GM19463 (cell line): Measurements from ENCODE around the gene EED.
"Not testable (repeated sequence)": the region's sequence is repeated elsewhere in the genome, so short reads cannot be mapped to it uniquely, and the experiment has no call there.

Experiments used
- ATAC-seq: cut with Tn5 transposase; IDR thresholded peaks from one replicate; pipeline ENCODE4 v1.9.1; 2021; ENCODE audit warnings: mild to moderate bottlenecking, moderate library complexity; ENCODE audit not compliant: unreplicated experiment

Gene EED

DNA sequence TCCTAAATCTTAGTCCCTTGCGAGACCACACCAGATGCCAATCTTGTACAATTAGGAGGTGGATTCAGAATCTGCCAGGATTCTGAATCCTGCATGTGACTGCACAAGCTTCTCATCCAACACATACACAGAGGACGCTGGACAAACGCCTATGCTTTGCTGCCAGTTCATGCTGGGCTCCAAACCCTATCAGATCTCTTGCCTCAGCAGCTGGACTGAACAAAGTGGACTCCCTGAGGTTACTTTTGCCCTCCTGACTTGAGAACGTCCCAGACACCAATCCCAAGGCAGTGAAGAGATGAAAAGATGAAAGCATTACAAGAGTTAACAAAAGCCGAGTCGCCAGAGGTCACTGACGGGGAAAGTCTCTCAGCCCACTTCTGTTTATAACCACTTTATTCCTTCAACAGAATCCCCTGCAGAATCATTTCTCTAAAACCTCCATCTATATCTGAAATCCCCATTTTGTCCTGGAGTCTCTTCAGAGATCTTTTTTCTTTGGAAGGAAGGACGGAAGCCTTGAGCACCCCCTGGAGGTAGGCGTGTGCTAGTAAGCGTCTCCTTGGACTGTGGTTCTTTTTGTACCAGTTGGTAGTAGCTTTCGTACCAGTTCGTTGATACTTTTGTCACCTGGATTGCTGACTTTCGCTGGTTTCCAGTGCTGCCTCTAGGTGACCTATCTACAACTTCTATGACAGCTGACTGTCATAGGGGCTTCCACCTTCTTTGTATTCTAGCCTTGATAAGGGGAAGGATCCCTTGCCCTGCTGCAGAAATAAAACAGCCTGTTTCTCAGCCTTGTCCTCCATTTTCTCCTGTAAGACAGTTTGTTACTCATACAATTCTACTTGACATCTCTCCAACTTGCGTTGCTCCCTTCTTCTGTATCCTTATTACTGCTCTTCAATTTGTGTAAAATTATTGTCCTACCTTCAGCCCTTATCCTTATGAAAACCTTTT lies 26.1 kb upstream of the EED start:
- peak; percentile 25 for ATAC-seq

DNA sequence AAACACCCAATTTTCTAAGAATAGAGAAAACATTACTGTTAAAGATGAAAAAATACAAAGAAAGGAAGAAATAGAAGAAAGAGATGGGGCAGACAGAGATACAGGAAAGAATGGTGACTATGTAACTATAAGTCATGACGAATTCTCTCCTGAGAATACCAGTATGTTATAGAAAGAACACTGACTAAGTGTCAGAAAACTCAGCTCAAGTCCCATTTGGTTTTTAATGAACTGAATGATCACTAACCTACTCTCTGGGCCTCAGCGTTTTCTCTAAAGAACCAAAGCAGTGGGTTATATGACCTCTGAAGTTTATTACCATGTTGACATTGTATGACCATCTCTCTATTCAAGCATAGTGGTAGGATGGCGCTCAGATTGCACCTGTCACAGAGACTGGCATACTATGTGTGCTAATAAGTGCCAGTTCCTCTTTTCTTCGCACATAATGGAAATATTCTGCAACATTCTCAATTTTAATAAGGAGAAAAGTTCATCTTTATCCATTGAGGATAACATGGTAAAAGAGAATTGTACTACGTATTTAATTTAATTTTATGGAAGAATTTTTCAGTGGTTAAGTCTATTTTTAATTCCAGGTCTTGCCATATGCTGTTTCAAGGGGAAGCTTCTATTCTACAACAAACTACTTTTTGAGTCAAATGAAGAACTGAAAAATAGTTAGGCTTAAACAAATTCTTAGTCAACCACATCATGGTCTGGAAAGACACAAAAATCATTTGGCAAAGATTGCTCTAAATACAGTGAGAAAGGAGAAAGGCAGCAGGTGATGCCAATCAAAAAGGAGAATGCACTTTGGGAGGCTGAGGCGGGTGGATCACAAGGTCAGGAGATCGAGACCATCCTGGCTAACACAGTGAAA lies 25.0 kb upstream of the EED start:
- ATAC-seq = peak; percentile 67

DNA sequence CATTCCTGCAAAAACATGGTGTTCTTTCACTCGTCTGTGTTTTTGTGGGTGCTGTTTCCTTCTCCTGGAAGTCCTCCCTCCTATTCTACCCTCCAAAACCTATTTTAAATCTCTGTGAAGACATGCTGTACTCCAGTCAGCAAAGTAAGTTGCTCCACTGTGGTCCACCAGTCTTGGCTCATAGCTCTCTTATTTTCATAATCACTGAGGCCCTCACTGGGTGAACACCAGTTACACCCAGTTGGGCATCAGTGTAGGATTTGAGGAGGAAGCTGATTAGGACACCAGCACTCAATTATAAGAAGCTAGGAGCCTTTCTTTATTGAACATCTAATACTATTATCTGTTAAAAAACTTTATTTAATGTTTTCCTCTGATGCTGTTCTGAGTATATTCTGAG lies 23.9 kb upstream of the EED start:
- ATAC-seq = no peak

DNA sequence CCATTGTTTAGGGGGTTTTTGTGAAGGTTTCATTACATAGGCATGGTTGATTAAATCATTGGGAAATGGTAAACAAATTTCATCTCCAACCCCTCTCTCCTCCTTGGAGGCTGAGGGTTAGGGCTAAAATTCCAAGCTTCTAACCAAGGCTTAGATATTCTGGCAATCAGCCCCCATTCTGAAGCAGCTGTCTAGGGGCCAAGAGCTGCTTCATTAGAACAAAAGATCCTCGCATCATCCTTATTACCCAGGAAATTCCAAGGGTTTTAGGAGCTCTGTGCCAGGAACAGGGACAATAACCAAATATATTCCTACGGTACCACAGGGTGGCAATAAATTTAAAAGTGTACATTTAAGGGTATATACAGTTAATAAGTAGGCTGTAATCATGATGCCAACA lies 22.5 kb upstream of the EED start:
- no peak for ATAC-seq

DNA sequence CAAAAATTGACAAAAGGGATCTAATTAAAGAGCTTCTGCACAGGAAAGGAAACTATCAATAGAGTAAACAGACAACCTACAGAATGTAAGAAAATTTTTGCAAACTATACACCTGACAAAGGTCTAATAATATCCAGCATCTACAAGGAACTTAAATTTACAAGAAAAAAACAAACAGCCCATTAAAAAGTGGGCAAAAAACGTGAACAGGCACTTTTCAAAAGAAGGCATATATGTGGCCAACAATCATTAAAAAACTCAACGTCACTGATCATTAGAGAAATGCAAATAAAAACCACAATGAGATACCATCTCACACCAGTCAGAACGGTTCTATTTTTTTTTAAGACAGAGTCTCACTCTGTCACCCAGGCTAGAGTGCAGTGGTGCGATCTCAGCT lies 20.0 kb upstream of the EED start:
- ATAC-seq = not testable (repeated sequence)

DNA sequence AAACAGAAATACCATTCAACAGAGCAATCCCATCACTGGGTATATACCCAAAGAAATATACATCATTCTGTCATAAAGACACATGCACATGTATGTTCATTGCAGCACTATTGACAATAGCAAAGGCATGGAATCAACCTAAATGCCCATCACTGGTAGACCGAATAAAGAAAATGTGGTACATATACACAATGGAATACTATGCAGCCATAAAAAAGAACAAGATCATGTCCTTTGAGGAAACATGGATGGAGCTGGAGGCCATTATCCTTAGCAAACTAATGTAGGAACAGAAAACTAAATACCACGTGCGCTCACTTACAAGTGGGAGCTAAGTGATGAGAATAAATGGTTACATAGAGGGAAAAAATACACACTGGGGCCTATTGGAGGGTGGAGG lies 19.2 kb upstream of the EED start:
- not testable (repeated sequence) for ATAC-seq

DNA sequence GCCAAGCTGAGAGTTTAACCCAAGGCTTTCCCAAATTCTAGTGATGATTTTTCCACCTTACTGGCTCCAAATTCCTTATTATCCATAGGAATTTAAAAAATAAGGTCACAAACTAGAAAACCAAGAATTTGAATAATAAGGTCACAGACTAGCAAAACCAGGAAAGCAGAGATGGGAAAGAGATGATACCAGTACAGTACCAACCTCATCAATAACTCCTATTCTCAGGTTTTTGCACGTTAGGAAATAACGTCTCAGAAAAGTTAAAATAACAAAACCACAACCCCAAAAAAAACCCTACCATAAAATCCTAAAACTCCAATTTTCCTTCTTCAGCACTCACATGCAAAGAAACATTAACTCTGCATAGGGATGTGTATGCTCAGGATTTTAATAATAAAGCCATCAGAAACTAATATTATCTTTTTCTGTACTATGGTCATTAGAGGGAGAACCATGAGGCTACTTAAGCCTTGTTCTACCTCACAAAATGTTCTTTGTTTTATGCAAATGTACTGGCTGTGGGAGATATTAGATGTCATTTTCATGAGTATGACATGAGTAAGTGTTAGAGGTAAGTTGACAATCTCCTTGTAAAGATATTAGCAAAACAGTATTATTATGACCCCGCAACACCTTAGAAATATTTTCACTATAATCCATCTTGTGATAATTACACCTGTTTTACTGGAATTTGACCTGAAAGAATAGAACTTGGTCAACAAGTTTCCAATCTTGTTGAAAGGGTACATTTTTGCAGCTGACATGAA lies 16.1 kb upstream of the EED start:
- ATAC-seq = no peak

DNA sequence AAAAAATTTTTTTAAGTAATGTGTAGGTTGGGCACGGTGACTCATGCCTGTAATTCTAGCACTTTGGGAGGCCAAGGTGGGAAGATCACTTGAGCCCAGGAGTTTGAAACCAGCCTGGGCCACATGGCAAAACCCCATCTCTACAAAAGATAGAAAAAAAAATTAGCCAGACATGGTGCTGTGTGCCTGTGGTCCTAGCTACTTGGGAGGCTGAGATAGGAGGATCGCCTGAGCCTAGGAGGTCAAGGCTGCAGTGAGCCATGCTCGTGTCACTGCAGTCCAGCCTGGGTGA lies 15.6 kb upstream of the EED start:
- not testable (repeated sequence) for ATAC-seq

DNA sequence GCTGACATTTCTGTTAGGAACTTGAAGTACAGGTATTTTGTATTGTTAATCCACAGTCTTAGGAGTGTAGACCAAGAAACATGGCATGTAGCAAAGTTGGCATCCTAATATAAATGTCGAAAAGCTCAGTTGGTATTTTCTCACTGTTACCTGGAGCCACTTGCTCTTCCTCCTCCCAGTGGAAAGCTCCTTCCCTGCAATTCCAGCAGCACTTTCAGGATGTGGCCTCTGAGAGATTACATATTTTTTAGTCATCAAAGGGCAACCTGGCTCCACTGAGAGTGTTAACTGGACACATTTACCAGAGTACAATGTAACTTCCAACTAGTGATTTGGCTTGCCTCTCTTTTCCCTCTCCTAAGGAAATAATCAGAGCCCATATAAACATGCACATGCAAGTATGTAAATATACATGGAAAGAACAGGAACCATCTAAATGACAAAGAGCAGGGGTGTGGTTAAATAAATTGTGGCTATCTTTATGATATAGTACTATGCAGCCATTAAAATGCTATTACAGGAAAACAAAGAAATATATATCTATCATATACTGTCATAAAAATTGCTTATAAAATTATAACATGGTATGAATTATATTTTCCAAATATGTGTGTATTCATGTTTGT lies 14.3 kb upstream of the EED start:
- ATAC-seq = no peak

DNA sequence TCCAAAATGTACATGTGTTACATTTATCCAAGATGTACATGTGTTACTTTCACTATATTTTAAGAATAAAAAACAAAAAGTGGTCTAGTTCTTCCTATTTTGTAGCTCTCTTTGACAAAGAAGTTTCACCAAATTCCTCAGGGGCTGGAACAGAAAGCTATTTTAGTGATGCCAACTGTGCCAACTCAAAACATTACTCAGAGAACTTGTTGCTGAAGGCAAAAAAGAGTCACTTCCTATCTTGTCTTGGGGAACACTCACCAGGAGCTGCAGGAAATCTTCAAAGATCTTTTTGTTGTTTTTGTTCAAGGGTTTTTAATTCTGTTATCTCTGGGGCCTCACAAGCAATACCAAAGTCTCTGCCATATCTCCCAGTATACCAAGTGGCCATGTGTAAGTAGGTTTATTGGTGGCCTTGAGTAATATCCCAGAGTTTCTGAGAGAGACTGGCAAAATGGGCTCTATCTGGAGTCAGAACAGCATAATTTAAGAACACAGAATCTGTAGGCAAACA lies 13.6 kb upstream of the EED start:
- ATAC-seq = no peak

DNA sequence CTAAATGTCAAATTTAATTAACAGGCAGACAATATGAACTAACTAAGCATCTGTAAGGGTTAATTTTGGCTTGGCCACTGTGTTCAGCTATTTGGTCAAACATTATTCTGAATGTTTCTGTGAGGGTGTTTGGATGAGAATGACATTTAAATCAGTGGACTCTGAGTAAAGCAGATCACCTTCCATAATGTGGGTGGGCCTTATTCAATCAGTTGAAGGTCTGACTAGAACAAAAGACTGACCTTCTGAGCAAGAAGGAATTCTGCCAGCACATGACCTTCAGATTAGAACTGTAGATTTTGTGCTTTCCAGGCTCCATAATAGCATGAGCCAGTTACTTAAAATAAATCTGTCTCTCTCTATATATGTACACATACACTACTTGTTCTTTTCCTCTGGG lies 12.0 kb upstream of the EED start:
- ATAC-seq = no peak

DNA sequence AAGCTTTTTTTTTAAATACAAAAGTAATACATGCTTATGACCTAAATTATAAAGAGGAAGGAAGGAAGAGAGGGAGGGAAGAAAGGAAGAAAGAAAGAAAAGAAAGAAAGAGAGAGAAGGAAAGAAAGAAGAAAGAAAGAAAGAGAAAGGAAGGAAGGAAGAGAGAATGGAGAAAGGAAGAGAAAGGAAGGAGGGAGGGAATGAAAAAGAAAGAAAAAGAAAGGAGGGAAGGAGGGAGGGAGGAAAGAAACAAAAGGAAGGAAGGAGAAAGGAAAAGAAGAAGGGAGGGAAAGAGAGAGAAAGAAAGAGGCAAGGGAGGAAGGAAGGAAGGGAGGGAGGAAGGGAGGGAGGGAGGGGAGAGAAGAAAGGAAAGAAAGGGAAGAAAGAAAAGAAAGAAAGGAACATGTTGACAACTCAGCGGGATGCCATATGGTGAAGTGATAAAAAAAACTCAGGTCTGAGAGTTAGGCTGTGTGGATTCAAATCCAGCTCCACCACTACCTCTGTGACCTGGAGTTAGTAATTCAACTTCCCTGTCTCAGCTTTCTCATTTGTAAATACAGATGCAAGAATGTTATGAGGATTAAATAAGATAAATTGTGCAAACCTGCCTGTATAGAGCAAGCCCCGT lies 9.6 kb upstream of the EED start:
- no peak for ATAC-seq

DNA sequence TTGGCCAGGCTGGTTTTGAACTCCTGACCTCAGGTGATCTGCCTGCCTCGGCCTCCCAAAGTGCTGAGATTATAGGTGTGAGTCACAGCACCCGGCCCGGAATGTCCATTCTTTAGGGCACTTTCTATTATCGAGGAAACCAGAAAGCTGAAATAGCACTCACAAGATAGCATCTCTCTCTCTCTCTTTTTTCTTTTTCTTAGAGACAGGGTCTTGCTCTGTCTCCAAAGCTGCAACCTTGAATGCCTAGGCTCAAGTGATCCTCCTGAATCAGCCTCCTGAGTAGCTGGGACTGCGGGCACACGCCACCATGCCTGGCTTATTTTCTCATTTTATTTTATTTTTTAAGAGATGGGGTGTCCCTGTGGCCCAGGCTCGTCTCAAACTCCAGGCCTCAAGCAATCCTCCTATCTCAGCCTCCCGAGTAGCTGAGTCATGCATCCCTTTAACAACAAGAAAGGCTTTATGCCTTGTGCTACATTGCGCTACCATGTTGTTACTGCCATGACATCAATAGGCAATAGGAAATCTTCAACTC lies 7.2 kb upstream of the EED start:
- no peak for ATAC-seq

DNA sequence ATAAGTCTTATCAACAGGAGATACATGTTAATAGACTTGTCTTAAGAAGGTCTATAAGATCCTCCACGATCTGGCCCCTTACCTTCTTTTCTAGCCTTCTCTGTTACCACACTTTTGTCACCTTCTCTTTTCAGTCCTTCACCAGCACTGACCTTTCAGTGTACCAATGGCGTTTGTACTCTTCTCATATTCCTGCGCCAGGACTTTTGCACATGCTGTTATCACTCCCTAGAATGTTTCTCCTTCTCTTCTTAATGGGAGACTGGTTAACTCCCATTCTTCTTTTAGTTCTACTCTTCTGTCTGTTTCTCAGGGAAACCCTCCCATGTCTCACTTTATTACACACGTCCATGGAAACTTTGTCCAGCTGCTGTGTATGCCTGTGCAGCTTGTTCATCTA lies 4.4 kb upstream of the EED start:
- no peak for ATAC-seq

DNA sequence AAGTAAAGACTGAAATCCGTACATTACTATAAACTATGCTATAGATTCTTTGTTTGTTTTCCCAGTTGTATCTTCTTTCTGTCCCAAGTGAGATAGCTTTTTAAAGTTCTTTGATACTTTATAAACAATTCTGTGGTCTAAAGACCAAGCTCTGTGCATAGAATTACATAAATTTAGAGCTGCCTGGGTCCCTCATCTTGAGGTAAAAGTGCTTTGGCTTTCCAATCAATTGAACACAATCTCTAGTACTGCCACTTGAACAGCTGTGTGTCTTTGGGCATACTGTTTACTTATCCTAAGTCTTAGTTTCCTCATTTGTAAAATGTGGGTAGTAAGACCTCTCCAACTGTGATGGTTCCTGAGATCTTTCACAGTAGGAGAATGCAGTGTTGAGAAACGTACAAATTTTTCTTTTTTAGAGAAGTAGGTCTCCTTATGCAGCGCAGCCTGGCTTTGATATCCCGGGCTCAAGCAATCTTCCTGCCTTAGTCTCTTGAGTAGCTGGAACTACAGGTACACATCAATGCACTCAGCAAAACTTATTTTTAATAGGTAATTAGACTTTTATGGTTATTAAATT lies 2.5 kb upstream of the EED start:
- ATAC-seq = no peak

DNA sequence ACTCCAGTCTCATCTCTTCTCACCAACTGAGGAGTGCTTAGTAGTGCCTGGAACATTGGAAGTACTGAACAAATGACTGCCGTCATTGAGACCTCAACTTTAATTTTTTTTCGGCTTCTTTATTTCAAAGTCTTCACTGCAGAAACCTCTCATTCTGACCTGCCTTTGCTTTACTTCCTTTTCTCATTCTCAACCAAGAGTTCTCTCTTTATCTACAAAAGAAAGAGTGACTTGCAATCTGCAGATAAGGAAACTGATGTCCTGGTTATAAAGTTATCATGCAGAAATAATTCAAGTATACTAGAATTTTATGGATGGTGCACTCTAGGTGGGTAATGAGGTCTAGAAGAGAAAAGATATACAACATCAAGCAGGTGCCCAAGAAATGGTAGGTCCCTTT lies 1.2 kb upstream of the EED start:
- no peak for ATAC-seq

DNA sequence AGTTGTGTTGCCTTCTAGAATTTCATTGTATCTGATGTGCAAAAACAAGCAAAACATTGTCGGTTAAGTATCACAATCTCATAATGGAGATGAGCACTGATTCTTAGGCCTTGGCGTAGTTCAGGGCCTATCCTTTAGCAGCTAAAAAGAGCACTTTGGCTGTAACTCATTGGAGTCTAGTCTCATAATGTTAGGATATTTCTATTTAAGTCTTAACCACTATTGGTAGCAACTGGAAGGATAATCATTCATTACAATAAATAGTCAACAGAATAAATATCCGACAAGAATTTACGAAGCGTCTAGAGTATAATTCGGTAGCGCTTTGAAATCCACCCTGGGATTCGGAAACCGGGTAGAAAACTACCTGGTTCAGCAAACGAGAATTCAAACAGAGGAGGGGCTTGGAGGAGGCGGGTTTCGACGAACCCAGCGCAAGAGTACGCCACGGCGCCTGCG lies 461 bp upstream of the EED start:
- ATAC-seq = peak; percentile 67

DNA sequence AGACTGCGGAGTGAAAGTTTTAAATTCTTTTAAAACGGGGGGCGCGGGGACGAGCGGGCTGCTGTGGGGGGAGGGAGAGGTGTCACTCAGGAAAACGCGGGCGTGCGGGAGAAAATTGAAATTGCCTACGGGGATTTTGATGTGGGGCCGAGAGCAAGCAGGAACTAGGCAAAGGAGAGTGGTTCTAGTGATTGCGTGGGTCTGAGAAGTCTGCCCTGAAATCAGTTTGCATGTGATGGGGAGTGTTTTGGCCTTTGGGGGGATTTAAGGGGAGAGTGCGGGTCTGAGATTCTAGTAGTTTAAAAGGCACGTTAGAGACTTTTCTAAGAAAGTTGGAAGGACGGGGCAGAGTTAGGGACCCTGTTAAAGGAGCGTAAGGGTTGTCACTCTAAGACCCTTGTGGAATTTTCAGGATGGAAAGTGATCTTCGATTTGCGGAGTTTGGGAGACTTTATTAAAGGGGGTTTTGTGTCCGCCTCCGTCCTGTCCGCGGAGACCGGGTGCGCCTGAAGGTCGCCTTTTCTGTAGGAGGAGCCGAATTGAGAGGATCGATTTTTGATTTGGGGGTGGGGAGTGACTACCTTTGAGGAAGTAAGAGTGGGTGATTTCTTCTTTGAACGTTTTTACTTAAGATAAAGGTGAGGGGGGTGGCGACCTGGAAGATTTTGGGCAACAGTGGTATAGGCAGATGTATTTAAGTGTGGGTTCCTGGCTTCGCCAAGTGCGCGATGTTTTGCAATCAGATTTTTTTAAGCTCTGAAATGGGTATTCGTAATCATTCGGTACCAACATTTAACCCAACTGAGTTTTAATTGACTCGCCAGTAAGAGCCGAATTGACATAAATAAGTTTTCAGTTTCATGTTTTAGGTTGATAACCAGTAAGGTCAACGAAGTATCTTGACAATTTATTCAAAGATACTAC lies 1.1 kb downstream of the EED start:
- no peak for ATAC-seq
